ENCODE data around the gene FRMD6.

FRMD6 gene

GRCh38 chr14:51636109-51636508 lies 15.6 kb upstream of the FRMD6 start:
- CTCF ChIA-PET: no interaction called here
- DNase-seq (ENCODE audit: low spot score): no peak
- H3K27ac ChIP-seq: no peak overlapping the region

GRCh38 chr14:51638071-51638944 lies 13.4 kb upstream of the FRMD6 start:
- no peak for TF ChIP-seq CTCF (conservative IDR thresholded peaks at IDR 0.05; ENCODE audit: low read depth)
- peak overlapping the region; percentile 46; the same call in 1 of the 2 replicates for H3K27ac ChIP-seq
- POLR2A ChIA-PET (ENCODE audit: low non-redundant PET): no interaction called here
- CTCF ChIA-PET: interaction anchor here (0.7 kb wide), 1 partner anchor 14 kb away, joined by 3 read pairs; no protein-coding TSS in a partner anchor
- DNase-seq (ENCODE audit: low spot score): no peak

More at GRCh38 chr14:51636109-51636508, 15.6 kb upstream of the FRMD6 start:
- no peak for TF ChIP-seq CTCF (conservative IDR thresholded peaks at IDR 0.05; ENCODE audit: low read depth)
- POLR2A ChIA-PET (ENCODE audit: low non-redundant PET): no interaction called here

GRCh38 chr14:51639668-51640316 lies 11.9 kb upstream of the FRMD6 start:
- no peak for DNase-seq (ENCODE audit: low spot score)
- no peak overlapping the region for H3K27ac ChIP-seq
- ChIA-PET CTCF (no interaction called here), POLR2A (ENCODE audit: low non-redundant PET) (no interaction called here)
- no peak for TF ChIP-seq CTCF (conservative IDR thresholded peaks at IDR 0.05; ENCODE audit: low read depth)

- TF ChIP-seq CTCF (conservative IDR thresholded peaks at IDR 0.05; ENCODE audit: low read depth): no peak
- no peak overlapping the region for H3K27ac ChIP-seq
- DNase-seq (ENCODE audit: low spot score): no peak
- POLR2A ChIA-PET (ENCODE audit: low non-redundant PET): no interaction called here
- CTCF ChIA-PET: no interaction called here
These were observed 8.6 kb upstream of the FRMD6 start for GRCh38 chr14:51643140-51643539.

GRCh38 chr14:51644217-51644933 lies 7.3 kb upstream of the FRMD6 start:
- DNase-seq (ENCODE audit: low spot score): no peak
- ChIA-PET POLR2A (ENCODE audit: low non-redundant PET) (no interaction called here), CTCF (interaction anchor here (0.6 kb wide), 1 partner anchor 142 kb away, joined by 3 read pairs; no protein-coding TSS in a partner anchor)
- no peak for TF ChIP-seq CTCF (conservative IDR thresholded peaks at IDR 0.05; ENCODE audit: low read depth)
- H3K27ac ChIP-seq: no peak overlapping the region

GRCh38 chr14:51648296-51648695 lies 3.4 kb upstream of the FRMD6 start:
- no peak for TF ChIP-seq CTCF (conservative IDR thresholded peaks at IDR 0.05; ENCODE audit: low read depth)
- ChIA-PET POLR2A (ENCODE audit: low non-redundant PET) (no interaction called here), CTCF (no interaction called here)
- no peak for DNase-seq (ENCODE audit: low spot score)
- no peak overlapping the region for H3K27ac ChIP-seq

Measured in RWPE1 (cell line).